A549 (cell line): ENCODE measurements around the gene KCNH4. TPM values are rescaled to one million over a fixed set of nuclear protein-coding genes. Genes with fewer than 3 reads are reported as not detected.

Source experiments
- ATAC-seq, 2 experiments: fragments of 200-7000 bp in 1 of 2; fragments of >200 bp in 1 of 2; cut with Nextera tagmentation in 1 of 2; cut with Tn5 transposase in 1 of 2; 3 replicates each; pipeline versions ENCODE4 v1.8.0 to v1.9.1; 2018 to 2020; ENCODE audit warnings: mild to moderate bottlenecking in 1 of 2, moderate library complexity in 1 of 2
- CTCF ChIA-PET: fragments of 300-600 bp; sonication (Branson Sonifier 250); formaldehyde crosslinking; extraction: SDS; loops from one replicate; lab custom pipeline; 2021; ENCODE audit warnings: antibody characterized with exemption, inconsistent platforms; lab: Yijun Ruan, JAX
- POLR2A ChIA-PET: fragments of 350-600 bp; formaldehyde crosslinking; extraction: SDS; loops from one replicate; lab custom pipeline; 2021; ENCODE audit warnings: antibody characterized with exemption, inconsistent platforms; lab: Yijun Ruan, JAX
- DNase-seq, 2 experiments: peaks; one replicate each; pipeline versions ENCODE4 v3.0.0 to v3.0.0-alpha.2; 2011 to 2016; ENCODE audit warnings: low read depth in 1 of 2, low spot score in 1 of 2
- FAIRE-seq: peaks from 2 replicates; lab custom pipeline; 2011; peaks lifted over from hg19 to GRCh38; lab: Jason Lieb, UNC
- H3K27ac ChIP-seq, 2 experiments: fragments of >200 bp; sonication (Bioruptor Twin); formaldehyde crosslinking; 3 replicates each; pipeline ENCODE4 v1.5.1; 2016 to 2017
- H3K4me1 ChIP-seq: fragments of >200 bp; sonication (Bioruptor Twin); formaldehyde crosslinking; 3 replicates; pipeline ENCODE4 v1.6.1; 2016
- H3K4me2 ChIP-seq: fragments of >200 bp; sonication (Bioruptor Twin); formaldehyde crosslinking; 3 replicates; pipeline ENCODE4 v1.6.1; 2016
- H3K4me3 ChIP-seq: fragments of >200 bp; sonication (Bioruptor Twin); formaldehyde crosslinking; 3 replicates; pipeline ENCODE4 v1.5.1; 2016
- H3K9me3 ChIP-seq: fragments of >200 bp; sonication (Bioruptor Twin); formaldehyde crosslinking; 3 replicates; pipeline ENCODE4 v1.6.1; 2016
- CEBPB ChIP-seq, 2 experiments: fragments of >200 bp in 1 of 2; sonication (Bioruptor Twin) in 1 of 2; formaldehyde crosslinking in 1 of 2; IDR thresholded peaks; 2 replicates each; pipeline ENCODE4 v1.6.1; 2012 to 2016
- CHD2 ChIP-seq: fragments of 150-350 bp; IDR thresholded peaks from 2 replicates; pipeline ENCODE4 v1.6.1; 2014; ENCODE audit warnings: low read length; ENCODE audit not compliant: partially characterized antibody
- HDAC2 ChIP-seq: fragments of 200-600 bp; sonication (generic); IDR thresholded peaks from 2 replicates; pipeline ENCODE4 v1.6.1; 2016
- HOXB13 ChIP-seq: fragments of 250-450 bp; sonication (Bioruptor Pico); IDR thresholded peaks from 2 replicates; pipeline ENCODE4 v1.5.0; 2020; ENCODE audit warnings: low read depth, mild to moderate bottlenecking, moderate library complexity
- MAFK ChIP-seq: fragments of 450-650 bp; IDR thresholded peaks from 2 replicates; pipeline ENCODE4 v1.6.1; 2014; ENCODE audit not compliant: partially characterized antibody
- NFE2L2 ChIP-seq: fragments of 150-350 bp; conservative IDR thresholded peaks from 2 replicates; pipeline ENCODE4 v1.6.1; 2014; ENCODE audit warnings: low read length
- WGBS: methylation state at CpG from one replicate; pipeline ENCODE4 v1.1.6; 2017; ENCODE audit errors: missing lambda C conversion rate; 5-methylcytosine and 5-hydroxymethylcytosine counted together
- polyA plus RNA-seq, 4 experiments: library from polyadenylated mRNA; depleted of rRNA in 3 of 4; stranded (reverse); fragments of >200 nt; fragmentation: RNase III in 1 of 4; extraction: RNeasy Plus Mini Kit Qiagen cat#74134 plus additional on column Dnase treatment in 1 of 4; gene quantifications; 2 replicates in 3 of 4; 3 replicates in 1 of 4; pipeline ENCODE4 v1.2.3, GENCODE V29; 2011 to 2017

The KCNH4 gene
- polyA plus RNA-seq, 2 of the 4 experiments (the other 2 are of a cell fraction), result 0.25 to 0.37 TPM

DNA sequence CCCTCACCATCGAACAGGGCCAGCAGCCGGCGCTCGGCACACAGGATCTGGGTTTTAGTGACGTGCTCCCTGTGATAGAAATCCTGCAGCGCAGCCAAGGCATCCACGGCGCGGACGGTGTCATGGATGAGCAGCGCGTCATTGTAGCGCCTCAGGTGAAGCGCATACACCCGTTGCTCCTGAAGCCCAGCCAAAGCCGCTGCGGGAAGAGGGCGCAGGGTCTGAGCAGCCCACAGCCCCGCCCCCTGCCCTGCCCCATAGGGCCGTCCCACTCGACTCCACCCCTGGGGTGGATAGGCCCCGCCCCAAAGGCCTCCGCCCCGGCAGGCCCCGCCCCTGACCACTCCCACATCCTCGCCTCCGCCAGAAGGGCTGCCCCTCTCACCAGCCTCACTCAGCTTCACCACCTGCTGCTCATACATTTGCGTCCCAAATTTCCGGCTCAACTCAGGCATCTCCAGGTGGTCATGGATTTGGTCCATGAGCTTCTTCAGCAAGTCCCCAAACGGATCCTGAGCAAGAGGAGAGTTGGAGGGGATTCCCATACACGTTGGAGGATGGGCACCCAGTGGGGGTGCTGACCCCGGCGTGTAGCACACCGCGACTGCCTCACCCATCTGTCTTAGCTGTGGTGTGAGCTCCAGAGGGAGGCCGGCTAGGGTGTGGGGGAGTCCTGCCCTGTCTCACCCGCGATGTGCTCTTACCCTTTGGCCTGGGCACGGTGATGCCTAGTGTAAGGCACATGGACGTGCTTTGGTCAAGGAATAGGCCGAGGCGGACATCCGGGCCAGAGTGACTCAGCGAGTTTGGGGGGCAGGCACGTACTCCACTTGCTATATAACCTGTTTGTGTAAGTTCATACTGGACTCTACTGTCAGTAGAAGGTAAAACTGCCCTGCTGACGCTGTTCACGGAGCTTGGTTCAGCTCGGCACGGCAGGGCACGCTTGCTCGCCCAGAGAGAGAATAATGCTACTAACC, 73.1 kb downstream of the KCNH4 start:
- Histone ChIP-seq H3K4me1 (peaks cover 11% of the 10 kb centered on the region; the same call in 1 of the 3 replicates), H3K4me3 (peak overlapping the region; percentile 28; the same call in 1 of the 3 replicates), H3K4me2 (peak overlapping the region; percentile 67), H3K9me3 (no peaks in the 10 kb centered on the region), H3K27ac (peak overlapping the region in 1 of 2 experiments; percentile 69; a peak in 3 of 6 replicates)
- 77% methylated on average over 42 of the region's 51 CpGs for WGBS
- peak; percentile 58 to 89 for ATAC-seq
- DNase-seq, result peak; percentile 76 to 88
- ChIA-PET CTCF (interaction anchor here (0.8 to 39.5 kb wide), 11 partner anchors 6 to 168 kb away, joined by 3 to 658 read pairs (median 16); partner anchors contain the start of genes CNP, DHX58, DNAJC7 and KAT2A), POLR2A (interaction anchor here (1.1 kb wide), 1 partner anchor 91 kb away, joined by 3 read pairs; the partner anchor contains the start of gene DNAJC7)
- FAIRE-seq, result no peak
- TF ChIP-seq MAFK (peak; percentile 52), HOXB13 (0 out of 2 replicates have a peak, but pooled peaks have one; percentile 60), CHD2 (no peak), NFE2L2 (0 out of 2 replicates have a peak, but pooled peaks have one; percentile 13)

DNA sequence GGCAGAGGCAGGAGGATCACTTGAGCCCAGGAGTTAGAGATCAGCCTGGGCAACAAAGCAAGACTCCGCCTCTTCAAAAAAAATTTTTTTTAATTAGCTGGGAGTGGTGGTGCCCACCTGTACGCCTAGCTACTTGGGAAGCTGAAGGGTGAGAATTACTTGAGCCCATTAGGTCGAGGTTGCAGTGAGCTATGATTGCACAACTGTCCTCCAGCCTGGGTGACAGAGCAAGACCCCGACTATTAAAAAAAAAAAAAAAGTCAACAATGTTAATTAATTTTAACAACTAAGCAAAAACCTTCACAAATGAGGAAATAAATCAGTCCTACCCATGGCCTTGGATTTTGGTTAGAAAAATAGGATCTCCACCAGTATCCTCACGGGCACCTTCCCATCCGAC, 73.8 kb downstream of the KCNH4 start:
- POLR2A ChIA-PET, result no interaction called here
- Histone ChIP-seq H3K4me3 (peak overlapping the region; percentile 28; the same call in 1 of the 3 replicates), H3K27ac (peak overlapping the region in 1 of 2 experiments; percentile 30; a peak in 1 of 6 replicates), H3K4me1 (peaks cover 5% of the 10 kb centered on the region; the same call in 1 of the 3 replicates)
- ATAC-seq, result no peak
- CTCF ChIA-PET, result interaction anchor here (0.6 to 39.5 kb wide), 5 partner anchors 7 to 144 kb away, joined by 5 to 658 read pairs (median 243); partner anchors contain the start of genes DHX58, DNAJC7, KAT2A and NKIRAS2
- no peak for DNase-seq
- peak in 1 of 2 experiments; percentile 38; a peak in 1 of 4 replicates for TF ChIP-seq CEBPB (IDR thresholded peaks at IDR 0.05)
- TF ChIP-seq HDAC2, result no peak
- TF ChIP-seq, all 56 proteins: peak for 1
- WGBS, result 74% methylated on average over 6 of the region's 6 CpGs
- FAIRE-seq, result no peak
- no peaks in the 10 kb centered on the region for H3K9me3 ChIP-seq
- peak overlapping the region; percentile 67 for H3K4me2 ChIP-seq

Other genes starting within 250 kb of the KCNH4 start
- 38.6 and 49.8 TPM in 2 replicates for gene CNP, start 214.3 kb downstream of the KCNH4 start, polyA plus RNA-seq (2011; rRNA removed)
- gene CNP, start 214.3 kb downstream of the KCNH4 start, polyA plus RNA-seq (2017; fragmentation: RNase III; extraction: RNeasy Plus Mini Kit Qiagen cat#74134 plus additional on column Dnase treatment), result 113 to 118 TPM (median 116 TPM) in 3 replicates
- gene DNAJC7, start 163.7 kb downstream of the KCNH4 start, polyA plus RNA-seq (2011; rRNA removed), result 95.3 and 116 TPM in 2 replicates
- gene DNAJC7, start 163.7 kb downstream of the KCNH4 start, polyA plus RNA-seq (2017; fragmentation: RNase III; extraction: RNeasy Plus Mini Kit Qiagen cat#74134 plus additional on column Dnase treatment), result 140 to 161 TPM (median 148 TPM) in 3 replicates
- 52.2 and 54.3 TPM in 2 replicates for gene NKIRAS2, start 161.1 kb downstream of the KCNH4 start, polyA plus RNA-seq (2011; rRNA removed)
- gene NKIRAS2, start 161.1 kb downstream of the KCNH4 start, polyA plus RNA-seq (2017; fragmentation: RNase III; extraction: RNeasy Plus Mini Kit Qiagen cat#74134 plus additional on column Dnase treatment), result 44.1 to 48.0 TPM (median 45.2 TPM) in 3 replicates
- gene C17orf113, start 130.5 kb downstream of the KCNH4 start, polyA plus RNA-seq (2011; rRNA removed), result 1.0 and 1.4 TPM in 2 replicates
- 0.55 to 0.80 TPM (median 0.67 TPM) in 3 replicates for gene C17orf113, start 130.5 kb downstream of the KCNH4 start, polyA plus RNA-seq (2017; fragmentation: RNase III; extraction: RNeasy Plus Mini Kit Qiagen cat#74134 plus additional on column Dnase treatment)
- gene ZNF385C, start 82.7 kb downstream of the KCNH4 start, polyA plus RNA-seq (2011; rRNA removed), result 0.61 and 0.86 TPM in 2 replicates
- 0.12 to 0.16 TPM (median 0.13 TPM) in 3 replicates for gene ZNF385C, start 82.7 kb downstream of the KCNH4 start, polyA plus RNA-seq (2017; fragmentation: RNase III; extraction: RNeasy Plus Mini Kit Qiagen cat#74134 plus additional on column Dnase treatment)
- gene DHX58, start 68.4 kb downstream of the KCNH4 start, polyA plus RNA-seq (2011; rRNA removed), result 0.59 and 0.70 TPM in 2 replicates
- gene DHX58, start 68.4 kb downstream of the KCNH4 start, polyA plus RNA-seq (2017; fragmentation: RNase III; extraction: RNeasy Plus Mini Kit Qiagen cat#74134 plus additional on column Dnase treatment), result 0.26 to 0.37 TPM (median 0.37 TPM) in 3 replicates
- 42.2 and 57.4 TPM in 2 replicates for gene KAT2A, start 59.8 kb downstream of the KCNH4 start, polyA plus RNA-seq (2011; rRNA removed)
- 64.0 to 74.6 TPM (median 68.1 TPM) in 3 replicates for gene KAT2A, start 59.8 kb downstream of the KCNH4 start, polyA plus RNA-seq (2017; fragmentation: RNase III; extraction: RNeasy Plus Mini Kit Qiagen cat#74134 plus additional on column Dnase treatment)
- 0.04 TPM in 1 of 2 replicates, not detected in the other for gene HSPB9, start 58.3 kb downstream of the KCNH4 start, polyA plus RNA-seq (2011; rRNA removed)
- not detected in 3 replicates for gene HSPB9, start 58.3 kb downstream of the KCNH4 start, polyA plus RNA-seq (2017; fragmentation: RNase III; extraction: RNeasy Plus Mini Kit Qiagen cat#74134 plus additional on column Dnase treatment)
- 171 and 179 TPM in 2 replicates for gene RAB5C, start 26.2 kb downstream of the KCNH4 start, polyA plus RNA-seq (2011; rRNA removed)
- 217 to 229 TPM (median 222 TPM) in 3 replicates for gene RAB5C, start 26.2 kb downstream of the KCNH4 start, polyA plus RNA-seq (2017; fragmentation: RNase III; extraction: RNeasy Plus Mini Kit Qiagen cat#74134 plus additional on column Dnase treatment)
- not detected in 2 replicates for gene HCRT, start 4.3 kb upstream of the KCNH4 start, polyA plus RNA-seq (2011; rRNA removed)
- 0.18 TPM in 1 of 3 replicates, not detected in the others for gene HCRT, start 4.3 kb upstream of the KCNH4 start, polyA plus RNA-seq (2017; fragmentation: RNase III; extraction: RNeasy Plus Mini Kit Qiagen cat#74134 plus additional on column Dnase treatment)
- gene GHDC, start 13.4 kb upstream of the KCNH4 start, polyA plus RNA-seq (2011; rRNA removed), result 12.3 and 14.2 TPM in 2 replicates
- gene GHDC, start 13.4 kb upstream of the KCNH4 start, polyA plus RNA-seq (2017; fragmentation: RNase III; extraction: RNeasy Plus Mini Kit Qiagen cat#74134 plus additional on column Dnase treatment), result 19.4 to 25.7 TPM (median 23.4 TPM) in 3 replicates
- gene STAT5B, start 95.2 kb upstream of the KCNH4 start, polyA plus RNA-seq (2011; rRNA removed), result 37.6 and 51.7 TPM in 2 replicates
- gene STAT5B, start 95.2 kb upstream of the KCNH4 start, polyA plus RNA-seq (2017; fragmentation: RNase III; extraction: RNeasy Plus Mini Kit Qiagen cat#74134 plus additional on column Dnase treatment), result 29.4 to 33.1 TPM (median 31.2 TPM) in 3 replicates
- 2.2 and 3.1 TPM in 2 replicates for gene STAT5A, start 107.4 kb upstream of the KCNH4 start, polyA plus RNA-seq (2011; rRNA removed)
- gene STAT5A, start 107.4 kb upstream of the KCNH4 start, polyA plus RNA-seq (2017; fragmentation: RNase III; extraction: RNeasy Plus Mini Kit Qiagen cat#74134 plus additional on column Dnase treatment), result 3.9 to 4.4 TPM (median 4.0 TPM) in 3 replicates
- 72.8 and 81.9 TPM in 2 replicates for gene STAT3, start 207.3 kb upstream of the KCNH4 start, polyA plus RNA-seq (2011; rRNA removed)
- gene STAT3, start 207.3 kb upstream of the KCNH4 start, polyA plus RNA-seq (2017; fragmentation: RNase III; extraction: RNeasy Plus Mini Kit Qiagen cat#74134 plus additional on column Dnase treatment), result 97.8 to 115 TPM (median 109 TPM) in 3 replicates
- 91.4 and 101 TPM in 2 replicates for gene CAVIN1, start 242.1 kb upstream of the KCNH4 start, polyA plus RNA-seq (2011; rRNA removed)
- 371 to 416 TPM (median 377 TPM) in 3 replicates for gene CAVIN1, start 242.1 kb upstream of the KCNH4 start, polyA plus RNA-seq (2017; fragmentation: RNase III; extraction: RNeasy Plus Mini Kit Qiagen cat#74134 plus additional on column Dnase treatment)